GM12874 (cell line): ENCODE data around the gene CXorf65.

Experiments
- CTCF ChIP-seq: IDR thresholded peaks from 2 replicates; pipeline ENCODE4 v1.5.1; 2011; ENCODE audit warnings: low read depth, mild to moderate bottlenecking, control low read depth, low read length, moderate library complexity; ENCODE audit not compliant: insufficient read depth

The CXorf65 gene

GRCh38 chrX:71106427-71106826, at the start of gene CXorf65:
Gene CXorf65, minus strand, starts transcription at chrX:71106740. Its CDS starts 184 bp downstream, at chrX:71106556.
- TF ChIP-seq CTCF: no peak

GRCh38 chrX:71154641-71155040, 48.1 kb upstream of the CXorf65 start:
- TF ChIP-seq CTCF: no peak

- TF ChIP-seq CTCF: no peak
Measured at GRCh38 chrX:71154196-71154595, 47.7 kb upstream of the CXorf65 start.

GRCh38 chrX:71151366-71151765, 44.8 kb upstream of the CXorf65 start:
- TF ChIP-seq CTCF: no peak

- no peak for TF ChIP-seq CTCF
Measured at GRCh38 chrX:71148278-71148663, 41.7 kb upstream of the CXorf65 start.

GRCh38 chrX:71147496-71148277, 41.1 kb upstream of the CXorf65 start:
- TF ChIP-seq CTCF: no peak

- no peak for TF ChIP-seq CTCF
Measured at GRCh38 chrX:71144651-71145050, 38.1 kb upstream of the CXorf65 start, which contains the start of gene NLGN3. Gene NLGN3, plus strand, starts transcription at chrX:71144841. Its CDS starts 2,909 bp downstream, at chrX:71147750.
